ENCODE measurements around the gene MOSPD3.

Gene MOSPD3

DNA sequence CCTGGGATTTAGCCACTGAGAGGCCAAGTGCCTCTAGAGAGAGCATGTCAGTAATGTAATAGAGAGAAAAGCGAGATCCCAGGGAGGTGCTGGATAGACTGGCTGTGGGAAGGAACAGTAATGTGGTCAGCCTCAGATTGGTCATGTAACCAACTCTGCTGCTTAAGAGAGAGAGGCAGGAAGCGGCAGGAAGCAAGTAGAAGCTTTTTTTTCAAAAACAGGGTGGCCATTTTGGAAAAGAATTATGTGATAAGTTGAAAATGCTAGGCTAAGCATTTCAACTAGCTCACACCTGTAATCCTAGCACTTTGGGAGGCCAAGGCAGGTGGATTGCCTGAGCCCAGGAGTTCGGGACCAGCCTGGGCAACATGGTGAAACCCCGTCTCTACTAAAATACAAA, 13.9 kb upstream of the MOSPD3 start:
- Mint-ChIP-seq H3K9me3 (no peaks in the 10 kb centered on the region), H3K27ac (no peak overlapping the region), H3K4me3 (no peak overlapping the region), H3K4me1 (peaks cover under 1% of the 10 kb centered on the region), H3K36me3 (no peaks in the 10 kb centered on the region), H3K27me3 (peaks cover 2% of the 10 kb centered on the region)
- ATAC-seq (ENCODE audit: low read depth) (no peak), DNase-seq (ENCODE audit: low spot score in 2 of 2) (no peak)

DNA sequence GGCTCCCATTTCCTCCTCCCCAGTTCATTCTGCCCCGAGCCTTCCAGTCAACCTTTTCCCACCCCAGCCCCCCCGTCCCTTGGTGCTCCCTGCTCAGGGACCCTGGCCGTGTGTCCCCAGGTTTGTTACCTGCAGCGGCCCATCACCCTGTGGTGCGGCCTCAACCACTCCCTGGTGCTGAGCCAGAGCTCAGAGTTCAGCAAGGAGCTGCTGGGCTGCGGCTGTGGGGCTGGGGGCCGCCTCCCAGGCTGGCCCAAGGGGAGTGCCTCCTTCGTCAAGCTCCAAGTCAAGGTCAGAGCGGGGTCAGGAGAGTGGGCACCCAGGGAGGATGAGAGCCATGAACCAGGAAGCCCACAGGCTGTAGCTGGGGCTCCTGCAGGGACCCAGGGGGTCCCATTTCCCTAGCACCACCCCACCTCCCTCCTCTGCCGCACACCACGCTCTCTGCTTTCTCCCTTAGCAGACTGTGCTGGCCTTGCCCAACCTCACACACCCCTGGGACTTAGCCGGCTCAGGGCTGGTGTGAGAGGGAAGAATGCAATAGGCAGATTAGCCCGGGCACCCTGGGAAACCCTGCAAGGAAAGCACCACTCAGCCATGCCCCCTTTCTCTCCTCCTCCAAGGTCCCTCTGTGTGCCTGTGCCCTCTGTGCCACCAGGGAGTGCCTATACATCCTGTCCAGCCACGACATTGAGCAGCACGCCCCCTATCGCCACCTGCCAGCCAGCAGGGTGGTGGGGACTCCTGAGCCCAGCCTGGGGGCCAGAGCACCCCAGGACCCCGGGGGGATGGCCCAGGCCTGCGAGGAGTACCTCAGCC, 12.2 kb upstream of the MOSPD3 start:
- Mint-ChIP-seq H3K27ac (no peak overlapping the region), H3K4me1 (peaks cover 9% of the 10 kb centered on the region), H3K9me3 (no peaks in the 10 kb centered on the region), H3K4me3 (no peak overlapping the region), H3K36me3 (no peaks in the 10 kb centered on the region), H3K27me3 (no peaks in the 10 kb centered on the region)
- ATAC-seq (ENCODE audit: low read depth) (no peak), DNase-seq (ENCODE audit: low spot score in 2 of 2) (no peak)

DNA sequence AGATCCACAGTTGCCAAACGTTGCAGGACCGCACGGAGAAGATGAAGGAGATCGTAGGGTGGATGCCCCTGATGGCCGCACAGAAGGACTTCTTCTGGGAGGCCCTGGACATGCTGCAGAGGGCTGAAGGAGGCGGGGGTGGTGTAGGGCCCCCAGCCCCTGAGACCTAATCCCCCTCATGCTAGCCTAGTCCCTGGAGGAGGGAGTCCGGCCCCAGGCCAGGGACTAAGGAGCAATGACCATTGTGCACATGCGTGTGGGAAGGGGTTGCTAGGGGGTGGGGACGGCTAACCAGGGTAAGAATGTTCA, 11.7 kb upstream of the MOSPD3 start:
- no peak overlapping the region for H3K27ac Mint-ChIP-seq
- H3K27me3 Mint-ChIP-seq: no peaks in the 10 kb centered on the region
- H3K4me1 Mint-ChIP-seq: peaks cover 14% of the 10 kb centered on the region
- H3K36me3 Mint-ChIP-seq: no peaks in the 10 kb centered on the region
- DNase-seq (ENCODE audit: low spot score in 2 of 2): no peak
- no peak for ATAC-seq (ENCODE audit: low read depth)
- H3K9me3 Mint-ChIP-seq: no peaks in the 10 kb centered on the region
- H3K4me3 Mint-ChIP-seq: no peak overlapping the region

DNA sequence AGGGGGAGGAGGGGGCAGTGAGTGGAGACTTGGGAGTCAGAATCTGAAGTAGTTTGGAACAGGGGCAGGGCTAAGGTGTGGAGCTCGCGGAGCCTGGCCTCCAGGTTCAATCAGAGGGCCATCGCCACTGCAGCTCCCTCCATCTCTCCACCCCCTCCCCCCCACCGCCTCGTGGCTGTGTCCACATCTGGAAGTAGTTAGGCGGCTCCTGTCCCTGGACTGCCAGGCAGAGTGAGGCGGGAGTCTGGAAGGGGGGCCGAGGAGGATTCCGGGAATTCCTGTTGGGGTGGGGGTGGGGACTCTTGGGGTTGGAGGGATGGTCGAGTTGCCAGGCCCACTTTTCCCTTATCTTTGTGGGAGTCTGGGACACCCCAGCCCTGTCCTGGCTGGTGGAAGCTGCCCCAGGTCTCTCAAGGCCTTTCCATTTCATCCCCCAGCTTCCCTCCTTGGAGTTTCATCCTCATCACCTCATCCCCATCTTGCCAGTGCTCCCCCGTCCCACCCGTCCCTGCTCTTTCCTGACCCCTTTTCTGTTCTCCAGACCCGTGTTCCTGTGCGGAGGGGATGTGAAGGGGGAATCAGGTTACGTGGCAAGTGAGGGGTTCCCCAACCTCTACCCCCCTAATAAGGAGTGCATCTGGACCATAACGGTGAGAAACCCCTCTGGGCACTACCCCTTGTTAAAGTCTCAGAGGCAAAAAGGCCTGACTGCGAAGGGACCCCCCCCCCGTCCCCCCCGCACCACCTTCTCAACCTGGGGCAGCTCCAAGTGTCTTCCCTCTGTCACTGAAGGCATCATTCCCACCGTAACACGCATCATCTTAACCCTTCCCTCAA, 9.2 kb upstream of the MOSPD3 start:
- ATAC-seq (ENCODE audit: low read depth) (no peak), DNase-seq (ENCODE audit: low spot score in 2 of 2) (no peak)
- Mint-ChIP-seq H3K27me3 (no peaks in the 10 kb centered on the region), H3K36me3 (no peaks in the 10 kb centered on the region), H3K9me3 (no peaks in the 10 kb centered on the region), H3K27ac (no peak overlapping the region), H3K4me1 (peaks cover 17% of the 10 kb centered on the region), H3K4me3 (peak overlapping the region; percentile 87)

DNA sequence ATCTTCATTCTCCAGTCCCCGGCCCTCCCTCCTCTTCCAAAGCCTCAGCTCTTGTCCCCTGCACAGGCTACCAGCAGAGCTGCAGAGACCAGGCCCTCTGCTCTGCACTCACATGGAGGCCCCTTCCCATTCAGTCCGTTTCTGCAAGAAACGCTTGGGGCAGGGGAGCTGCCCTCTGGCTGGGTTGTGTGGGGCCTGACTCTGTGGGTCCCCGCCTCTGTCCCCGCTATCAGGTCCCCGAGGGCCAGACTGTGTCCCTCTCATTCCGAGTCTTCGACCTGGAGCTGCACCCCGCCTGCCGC, 8.7 kb upstream of the MOSPD3 start:
- H3K27ac Mint-ChIP-seq: no peak overlapping the region
- ATAC-seq (ENCODE audit: low read depth): peak; percentile 1
- peaks cover 17% of the 10 kb centered on the region for H3K4me1 Mint-ChIP-seq
- H3K36me3 Mint-ChIP-seq: no peaks in the 10 kb centered on the region
- H3K27me3 Mint-ChIP-seq: no peaks in the 10 kb centered on the region
- no peak for DNase-seq (ENCODE audit: low spot score in 2 of 2)
- H3K4me3 Mint-ChIP-seq: peak overlapping the region; percentile 87
- no peaks in the 10 kb centered on the region for H3K9me3 Mint-ChIP-seq

DNA sequence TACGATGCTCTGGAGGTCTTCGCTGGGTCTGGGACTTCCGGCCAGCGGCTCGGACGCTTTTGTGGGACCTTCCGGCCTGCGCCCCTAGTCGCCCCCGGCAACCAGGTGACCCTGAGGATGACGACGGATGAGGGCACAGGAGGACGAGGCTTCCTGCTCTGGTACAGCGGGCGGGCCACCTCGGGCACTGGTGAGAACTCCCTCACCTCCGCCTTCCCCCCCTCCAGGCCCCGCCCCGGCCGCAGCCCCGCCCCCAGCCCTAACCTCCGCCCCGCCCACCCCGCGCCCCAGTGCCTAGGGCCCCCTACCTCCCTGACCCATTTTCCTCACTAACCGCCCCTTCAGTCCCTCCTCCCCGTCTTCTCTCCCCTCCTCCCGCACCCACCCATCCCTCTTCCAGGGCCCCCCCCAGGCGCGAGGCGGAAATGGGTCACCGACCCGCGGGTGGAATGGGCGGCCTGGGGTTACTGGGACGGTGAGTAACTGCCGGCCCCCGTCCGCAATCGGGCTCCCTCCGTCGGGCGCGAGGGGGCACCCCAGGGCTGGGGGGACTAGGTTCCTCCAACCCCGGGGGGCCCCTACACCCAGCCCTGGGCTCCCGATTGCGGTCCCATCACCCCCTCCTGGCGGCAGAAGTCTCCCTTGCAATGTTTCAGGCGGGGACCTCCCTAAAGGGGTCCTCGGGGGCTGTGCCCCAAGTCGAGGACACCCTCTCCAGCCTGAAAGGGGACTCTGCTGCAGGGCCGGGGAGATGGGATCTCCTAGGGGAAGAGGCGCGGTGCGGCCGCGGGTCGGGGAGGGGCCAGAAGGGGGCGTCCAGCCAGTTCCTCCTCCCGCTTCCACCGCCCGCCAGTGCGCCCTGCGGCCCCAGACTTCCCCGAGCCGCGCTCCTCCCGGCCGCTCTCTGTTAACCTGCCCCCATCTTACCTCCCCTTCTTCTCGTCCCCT, 8.0 kb upstream of the MOSPD3 start:
- Mint-ChIP-seq H3K27me3 (no peaks in the 10 kb centered on the region), H3K9me3 (no peaks in the 10 kb centered on the region), H3K36me3 (no peaks in the 10 kb centered on the region), H3K27ac (peak overlapping the region; percentile 62), H3K4me1 (peaks cover 17% of the 10 kb centered on the region), H3K4me3 (peak overlapping the region; percentile 87)
- ATAC-seq (ENCODE audit: low read depth) (peak; percentile 74), DNase-seq (ENCODE audit: low spot score in 2 of 2) (peak; percentile 65 to 73)

DNA sequence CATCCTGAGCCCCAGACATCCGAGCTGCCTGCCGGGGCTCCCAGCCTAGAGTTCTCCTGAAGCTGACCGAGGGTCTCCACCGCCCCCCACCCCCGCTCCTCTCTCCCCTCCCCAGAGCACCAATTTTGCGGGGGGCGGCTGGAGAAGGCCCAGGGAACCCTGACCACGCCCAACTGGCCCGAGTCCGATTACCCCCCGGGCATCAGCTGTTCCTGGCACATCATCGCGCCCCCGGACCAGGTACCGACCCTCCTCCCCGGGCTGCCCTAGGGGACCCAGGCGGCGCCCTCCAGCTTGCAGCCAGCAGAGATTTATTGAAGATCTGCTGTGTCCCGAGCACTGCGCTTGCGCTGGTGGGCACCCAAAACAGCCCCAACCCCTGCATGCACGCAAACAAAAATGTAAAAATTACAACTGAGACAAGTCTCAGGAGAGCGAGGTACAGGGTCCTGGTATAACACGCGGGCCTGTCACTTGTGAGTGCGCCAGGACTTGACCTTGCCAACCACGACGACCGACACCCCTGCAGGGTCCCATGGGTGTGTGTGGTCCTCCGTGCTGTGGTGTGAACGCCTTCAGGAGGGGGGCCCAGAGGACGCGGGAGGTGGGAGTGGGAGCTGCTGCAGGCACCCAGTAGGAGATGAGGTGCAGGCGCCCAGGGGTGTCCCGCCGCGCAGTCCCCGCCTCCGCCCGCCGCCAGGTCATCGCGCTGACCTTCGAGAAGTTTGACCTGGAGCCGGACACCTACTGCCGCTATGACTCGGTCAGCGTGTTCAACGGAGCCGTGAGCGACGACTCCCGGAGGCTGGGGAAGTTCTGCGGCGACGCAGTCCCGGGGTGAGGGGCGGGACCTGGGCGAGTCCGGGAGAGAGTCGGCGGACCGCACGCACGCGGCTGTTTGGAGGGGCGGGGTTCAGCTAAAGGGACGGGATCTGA, 7.1 kb upstream of the MOSPD3 start:
- Mint-ChIP-seq H3K36me3 (no peaks in the 10 kb centered on the region), H3K4me3 (peak overlapping the region; percentile 87), H3K27me3 (no peaks in the 10 kb centered on the region), H3K4me1 (peaks cover 17% of the 10 kb centered on the region), H3K9me3 (no peaks in the 10 kb centered on the region), H3K27ac (peak overlapping the region; percentile 62)
- ATAC-seq (ENCODE audit: low read depth) (peak; percentile 27), DNase-seq (ENCODE audit: low spot score in 2 of 2) (peak in 1 of 2 donors; percentile 37)

DNA sequence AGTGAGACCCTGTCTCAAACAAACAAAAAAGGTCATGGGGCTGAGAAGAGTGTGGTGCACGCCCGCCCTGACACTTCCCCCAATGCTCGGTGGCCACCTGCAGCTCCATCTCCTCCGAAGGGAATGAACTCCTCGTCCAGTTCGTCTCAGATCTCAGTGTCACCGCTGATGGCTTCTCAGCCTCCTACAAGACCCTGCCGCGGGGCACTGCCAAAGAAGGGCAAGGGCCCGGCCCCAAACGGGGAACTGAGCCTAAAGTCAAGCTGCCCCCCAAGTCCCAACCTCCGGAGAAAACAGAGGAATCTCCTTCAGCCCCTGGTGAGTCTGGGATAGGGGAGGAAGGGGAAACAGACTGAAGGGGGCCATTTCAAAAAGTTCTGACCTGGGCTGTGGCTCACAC, 6.0 kb upstream of the MOSPD3 start:
- H3K9me3 Mint-ChIP-seq: no peaks in the 10 kb centered on the region
- H3K4me1 Mint-ChIP-seq: peaks cover 17% of the 10 kb centered on the region
- H3K27ac Mint-ChIP-seq: no peak overlapping the region
- no peak overlapping the region for H3K4me3 Mint-ChIP-seq
- H3K36me3 Mint-ChIP-seq: no peaks in the 10 kb centered on the region
- no peaks in the 10 kb centered on the region for H3K27me3 Mint-ChIP-seq
- DNase-seq (ENCODE audit: low spot score in 2 of 2): no peak
- no peak for ATAC-seq (ENCODE audit: low read depth)

DNA sequence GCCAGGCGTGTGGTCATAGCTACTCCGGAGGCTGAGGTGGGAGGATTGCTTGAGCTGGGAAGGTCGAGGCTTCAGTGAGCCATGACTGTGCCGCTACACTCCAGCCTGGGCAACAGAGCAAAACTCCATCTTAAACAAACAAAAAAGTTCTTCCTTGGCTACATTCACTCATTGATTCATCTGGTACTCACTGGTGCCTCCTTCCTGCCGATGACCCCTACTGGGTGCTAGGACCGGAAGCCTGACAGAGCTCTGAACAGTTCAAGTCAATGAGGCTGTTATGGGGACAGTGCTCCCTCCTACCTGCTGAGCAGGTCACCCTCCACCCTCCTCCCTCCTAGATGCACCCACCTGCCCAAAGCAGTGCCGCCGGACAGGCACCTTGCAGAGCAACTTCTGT, 5.2 kb upstream of the MOSPD3 start:
- Mint-ChIP-seq H3K36me3 (no peaks in the 10 kb centered on the region), H3K27me3 (no peaks in the 10 kb centered on the region), H3K4me1 (peaks cover 17% of the 10 kb centered on the region), H3K9me3 (no peaks in the 10 kb centered on the region), H3K4me3 (no peak overlapping the region), H3K27ac (no peak overlapping the region)
- no peak for DNase-seq (ENCODE audit: low spot score in 2 of 2)
- no peak for ATAC-seq (ENCODE audit: low read depth)

DNA sequence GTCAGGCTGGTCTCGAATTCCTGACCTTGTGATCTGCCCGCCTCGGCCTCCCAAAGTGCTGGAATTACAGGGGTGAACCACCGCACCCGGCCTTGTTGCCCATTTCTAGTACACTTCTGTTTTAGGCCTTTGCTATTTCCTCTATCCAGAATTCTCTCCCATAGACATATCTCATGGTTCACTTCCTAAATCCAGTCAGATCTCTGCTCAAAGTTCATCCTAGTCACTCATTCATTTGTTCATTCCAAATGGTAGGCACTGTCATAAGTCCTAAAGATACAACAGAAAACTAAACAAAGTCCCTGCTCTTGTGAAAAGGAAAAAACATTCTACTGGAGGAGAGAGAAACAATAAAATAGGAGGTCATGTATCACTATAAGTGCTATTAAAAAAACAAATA, 2.4 kb upstream of the MOSPD3 start:
- no peaks in the 10 kb centered on the region for H3K36me3 Mint-ChIP-seq
- no peaks in the 10 kb centered on the region for H3K9me3 Mint-ChIP-seq
- DNase-seq (ENCODE audit: low spot score in 2 of 2) (no peak), ATAC-seq (ENCODE audit: low read depth) (no peak)
- no peaks in the 10 kb centered on the region for H3K27me3 Mint-ChIP-seq
- H3K27ac Mint-ChIP-seq: no peak overlapping the region
- peaks cover 12% of the 10 kb centered on the region for H3K4me1 Mint-ChIP-seq
- H3K4me3 Mint-ChIP-seq: peak overlapping the region; percentile 0

DNA sequence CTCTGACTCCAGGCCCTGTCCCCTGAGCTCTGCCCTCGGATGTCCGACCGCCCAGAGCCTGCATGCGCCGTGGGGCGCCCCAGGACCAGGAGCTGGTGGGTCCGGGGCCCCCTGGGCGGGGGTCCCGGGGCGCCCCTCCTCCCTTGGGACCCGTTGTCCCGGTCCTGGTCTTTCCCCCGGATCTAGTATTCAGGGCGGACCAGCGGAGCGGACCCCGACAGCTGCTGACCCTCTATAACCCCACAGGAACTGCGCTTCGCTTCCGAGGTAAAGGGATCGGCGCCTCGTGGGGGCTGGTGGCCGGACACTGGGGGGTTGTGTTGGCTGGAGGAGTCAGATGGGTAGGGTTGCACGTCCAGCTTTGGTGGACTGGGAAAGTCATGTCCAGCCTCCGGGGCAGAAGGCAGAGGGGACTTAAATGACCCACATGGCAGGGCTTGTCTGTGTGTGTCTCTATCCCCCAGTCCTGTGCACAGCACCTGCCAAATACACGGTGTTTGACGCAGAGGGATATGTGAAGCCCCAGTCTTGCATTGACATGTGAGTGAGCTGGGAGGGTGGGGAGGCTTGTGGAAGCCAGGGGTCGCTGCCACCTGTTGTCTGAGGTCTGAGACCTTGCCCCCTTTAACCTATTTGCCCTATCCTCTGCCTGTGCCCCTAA, 520 bp downstream of the MOSPD3 start:
- Mint-ChIP-seq H3K36me3 (no peaks in the 10 kb centered on the region), H3K27ac (peak overlapping the region; percentile 98), H3K27me3 (no peaks in the 10 kb centered on the region), H3K4me1 (peaks cover 3% of the 10 kb centered on the region), H3K9me3 (no peaks in the 10 kb centered on the region), H3K4me3 (peak overlapping the region; percentile 97)
- DNase-seq (ENCODE audit: low spot score in 2 of 2): no peak
- no peak for ATAC-seq (ENCODE audit: low read depth)

DNA sequence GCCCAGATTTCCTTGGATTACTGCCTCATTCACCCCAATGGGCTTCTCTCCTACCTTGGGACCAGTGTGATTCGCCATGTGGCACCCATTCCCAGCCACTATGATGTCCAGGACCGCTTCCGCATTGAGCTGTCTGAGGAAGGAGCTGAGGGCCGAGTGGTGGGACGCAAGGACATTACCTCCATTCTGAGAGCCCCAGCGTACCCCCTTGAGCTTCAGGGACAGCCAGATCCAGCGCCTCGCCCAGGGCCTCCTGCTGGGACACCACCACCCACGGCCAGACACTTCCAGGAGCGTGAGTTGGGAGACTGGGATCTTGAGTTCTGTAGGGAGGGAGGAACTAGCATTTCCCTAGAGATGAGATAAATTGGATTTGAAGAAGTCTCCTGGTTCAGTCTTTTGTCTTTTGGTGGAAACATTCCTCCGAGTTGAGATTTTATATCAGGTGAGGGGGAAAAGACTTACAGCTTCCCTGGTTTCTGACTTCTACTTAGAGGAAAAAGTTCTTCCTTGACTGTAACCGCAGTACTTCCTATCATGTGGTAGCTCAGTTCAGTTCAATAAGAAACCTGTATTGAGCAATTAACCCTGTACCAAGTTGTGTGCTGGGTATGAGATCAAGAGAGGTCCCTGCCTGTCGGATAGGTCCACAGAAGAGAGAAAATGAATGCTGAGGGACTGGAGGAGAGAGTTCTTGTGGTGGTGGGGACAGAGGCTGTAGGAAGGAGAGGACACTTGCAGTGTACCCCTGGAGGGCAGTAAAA, 1.3 kb downstream of the MOSPD3 start:
- Mint-ChIP-seq H3K4me3 (peak overlapping the region; percentile 77), H3K36me3 (no peaks in the 10 kb centered on the region), H3K27me3 (no peaks in the 10 kb centered on the region), H3K9me3 (no peaks in the 10 kb centered on the region), H3K4me1 (peaks cover 3% of the 10 kb centered on the region), H3K27ac (no peak overlapping the region)
- no peak for DNase-seq (ENCODE audit: low spot score in 2 of 2)
- ATAC-seq (ENCODE audit: low read depth): no peak

Measured in memory B cell (primary cell).